SW 1271 (cell line): ENCODE results near the gene PZP.

Experiments used
- DNase-seq, 2 experiments: peaks; one replicate each; lab custom pipeline; 2025; lab: John Stamatoyannopoulos, UW

The PZP gene

GRCh38 chr12:9104087-9104486, 104.1 kb downstream of the PZP start:
- DNase-seq, result no peak

DNA sequence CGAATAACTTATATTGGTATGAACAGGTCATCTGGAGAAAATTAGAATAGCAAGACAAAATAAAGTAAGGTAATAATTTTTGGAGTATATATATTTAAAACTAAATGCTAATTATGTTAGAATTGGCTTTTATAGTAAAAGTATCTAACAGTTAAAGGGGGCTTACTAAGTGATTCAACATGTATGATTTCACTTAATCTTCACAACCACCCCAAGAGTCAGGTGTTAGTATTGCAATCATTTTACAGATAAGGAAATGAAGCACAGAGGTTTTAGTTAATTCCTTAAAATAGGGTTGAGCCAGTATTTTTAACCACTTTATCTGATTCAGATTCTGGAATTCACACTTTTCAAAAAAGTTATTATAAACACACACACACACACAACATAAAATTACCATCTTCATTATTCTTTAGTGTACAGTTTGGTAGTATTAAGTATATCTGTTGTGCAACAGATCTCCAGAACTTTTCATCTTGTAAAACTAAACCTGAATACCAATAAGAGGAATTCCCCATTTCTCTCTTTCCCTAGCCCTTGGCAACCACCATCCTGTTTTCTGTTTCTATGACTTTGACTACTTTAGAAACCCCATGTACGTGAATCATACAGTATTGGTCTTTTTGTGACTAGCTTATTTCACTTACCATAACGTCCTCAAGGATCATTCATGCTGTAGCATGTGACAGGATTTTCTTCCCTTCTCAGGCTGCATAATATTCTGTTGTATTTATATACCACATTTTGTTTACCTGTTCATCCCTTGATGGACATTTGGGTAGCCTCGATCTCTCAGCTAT, 104.9 kb downstream of the PZP start:
- DNase-seq, result no peak

GRCh38 chr12:9101018-9101687, 107.0 kb downstream of the PZP start:
- DNase-seq, result no peak

- no peak for DNase-seq
These were observed 108.5 kb downstream of the PZP start for GRCh38 chr12:9099552-9100190.
